Tibial nerve (tissue), 4 donors: ENCODE data around the gene NRXN3.

Source experiments
- EP300 ChIP-seq, 2 donors: sonication (generic); formaldehyde crosslinking; IDR thresholded peaks; one replicate each; pipeline ENCODE4 v1.6.1; 2017; ENCODE audit warnings: antibody characterized with exemption in 2 of 2, mild to moderate bottlenecking in 1 of 2
- POLR2A ChIP-seq, 2 donors: fragments of 450-650 bp; IDR thresholded peaks; one replicate each; pipeline ENCODE4 v1.6.1; 2017; ENCODE audit warnings: antibody characterized with exemption in 2 of 2, mild to moderate bottlenecking in 2 of 2, moderate library complexity in 2 of 2
- TF ChIP-seq, protein P1 (sequence below), 5 experiments: fragments of 200-600 bp in 3 of 5; fragments of 450-650 bp in 2 of 5; sonication (generic) in 3 of 5; IDR thresholded peaks; one replicate each; pipeline ENCODE4 v1.5.1; 2016 to 2019; ENCODE audit warnings: antibody characterized with exemption in 5 of 5, mild to moderate bottlenecking in 3 of 5, moderate library complexity in 2 of 5

GRCh38 chr14:78885884-78886283, 715.7 kb downstream of the NRXN3 start:
- TF ChIP-seq POLR2A (IDR thresholded peaks at IDR 0.05): no peak
- TF ChIP-seq, protein P1, sequence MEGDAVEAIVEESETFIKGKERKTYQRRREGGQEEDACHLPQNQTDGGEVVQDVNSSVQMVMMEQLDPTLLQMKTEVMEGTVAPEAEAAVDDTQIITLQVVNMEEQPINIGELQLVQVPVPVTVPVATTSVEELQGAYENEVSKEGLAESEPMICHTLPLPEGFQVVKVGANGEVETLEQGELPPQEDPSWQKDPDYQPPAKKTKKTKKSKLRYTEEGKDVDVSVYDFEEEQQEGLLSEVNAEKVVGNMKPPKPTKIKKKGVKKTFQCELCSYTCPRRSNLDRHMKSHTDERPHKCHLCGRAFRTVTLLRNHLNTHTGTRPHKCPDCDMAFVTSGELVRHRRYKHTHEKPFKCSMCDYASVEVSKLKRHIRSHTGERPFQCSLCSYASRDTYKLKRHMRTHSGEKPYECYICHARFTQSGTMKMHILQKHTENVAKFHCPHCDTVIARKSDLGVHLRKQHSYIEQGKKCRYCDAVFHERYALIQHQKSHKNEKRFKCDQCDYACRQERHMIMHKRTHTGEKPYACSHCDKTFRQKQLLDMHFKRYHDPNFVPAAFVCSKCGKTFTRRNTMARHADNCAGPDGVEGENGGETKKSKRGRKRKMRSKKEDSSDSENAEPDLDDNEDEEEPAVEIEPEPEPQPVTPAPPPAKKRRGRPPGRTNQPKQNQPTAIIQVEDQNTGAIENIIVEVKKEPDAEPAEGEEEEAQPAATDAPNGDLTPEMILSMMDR (IDR thresholded peaks at IDR 0.05): no peak
- TF ChIP-seq EP300 (IDR thresholded peaks at IDR 0.05): no peak
